ENCODE measurements around the gene ALLC. TPM values are rescaled to one million over a fixed set of nuclear protein-coding genes. Genes with fewer than 3 reads are reported as not detected.

ALLC gene
- polyA plus RNA-seq, 1 of the 3 experiments (the other 2 are of a cell fraction), result not detected

DNA sequence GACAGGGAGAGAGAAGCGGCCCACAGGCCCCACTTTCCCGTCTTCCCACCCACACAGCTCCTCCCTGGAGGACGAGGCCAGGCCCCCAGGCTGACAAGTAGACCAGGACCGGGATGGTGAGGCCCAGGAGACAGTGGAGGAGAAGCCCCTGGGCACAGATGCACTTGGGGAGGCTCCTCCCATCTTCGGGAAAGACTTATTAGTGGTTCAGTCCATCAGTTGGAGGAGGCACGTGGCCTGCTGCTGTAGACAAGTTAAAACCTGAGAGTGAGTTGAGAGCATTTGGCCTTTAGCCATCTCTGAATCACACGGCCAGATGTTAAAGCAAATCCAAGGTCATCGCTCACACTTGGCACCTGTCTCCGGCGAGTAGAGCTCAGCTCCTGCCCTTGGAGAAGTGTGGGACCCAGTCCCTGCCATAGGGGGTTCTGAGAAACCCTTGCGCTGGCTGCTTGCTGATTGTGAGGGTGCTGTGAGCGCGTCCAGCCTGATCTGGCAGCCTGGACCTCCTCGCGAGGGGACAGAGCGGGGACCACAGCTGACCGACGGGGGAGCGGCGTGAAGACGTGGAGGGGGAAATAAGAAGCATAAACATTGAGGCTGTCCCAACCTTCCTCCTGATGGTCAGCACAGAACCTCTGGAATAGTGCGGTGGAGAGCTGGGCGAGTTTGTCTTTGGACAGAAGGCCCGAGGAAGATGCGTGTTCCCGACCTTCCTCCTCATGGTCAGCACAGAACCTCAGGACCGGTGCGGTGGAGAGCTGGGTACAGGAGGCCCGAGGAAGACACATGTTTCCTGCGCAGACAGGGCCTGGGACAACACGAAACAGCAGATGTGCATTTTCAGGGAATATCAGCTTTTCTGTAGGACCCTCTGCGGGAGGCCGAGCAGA, 24.7 kb upstream of the ALLC start:
- no peak overlapping the region for H3K9ac ChIP-seq
- no peaks in the 10 kb centered on the region for H4K20me1 ChIP-seq (ENCODE audit: insufficient read depth)
- TF ChIP-seq GABPA (IDR thresholded peaks at IDR 0.05; ENCODE audit: low read depth) (no peak), FOXJ3 (CRISPR knock-in tag; IDR thresholded peaks at IDR 0.05) (no peak), GATA2 (CRISPR knock-in tag; IDR thresholded peaks at IDR 0.05) (no peak), YY1 (IDR thresholded peaks at IDR 0.05; ENCODE audit: low read depth) (no peak)
- POLR2A ChIA-PET, result no interaction called here
- H3K4me3 ChIP-seq (ENCODE audit: low read depth in 2 of 2, low read length in 1 of 2), result no peak overlapping the region
- H3K79me2 ChIP-seq (ENCODE audit: insufficient read depth), result no peaks in the 10 kb centered on the region
- no peaks in the 10 kb centered on the region for H3K36me3 ChIP-seq (replicated peaks in 1 of 2; ENCODE audit: control insufficient read depth in 1 of 2, insufficient read depth in 2 of 2, low read length in 1 of 2)
- H3K9me3 ChIP-seq, result no peaks in the 10 kb centered on the region
- H2AFZ ChIP-seq (ENCODE audit: low read depth), result no peak overlapping the region
- peak overlapping the region in 1 of 2 experiments; percentile 43; a peak in 1 of 4 replicates for H3K27ac ChIP-seq (ENCODE audit: low read depth in 2 of 2, low read length in 1 of 2)
- H3K9me2 ChIP-seq, result no peaks in the 10 kb centered on the region
- no peaks in the 10 kb centered on the region for H3F3A ChIP-seq (replicated peaks; ENCODE audit: insufficient read depth)
- peaks cover 0 to 14% of the 10 kb centered on the region in 2 experiments; a peak in 1 of 4 replicates for H3K4me1 ChIP-seq (ENCODE audit: control insufficient read depth in 1 of 2, insufficient read depth in 2 of 2, low read depth in 1 of 2, low read length in 1 of 2)
- no peak overlapping the region for H3K4me2 ChIP-seq
- WGBS (ENCODE audit: low lambda C conversion rate), result 76% methylated on average over 32 of the region's 33 CpGs
- H3K27me3 ChIP-seq (ENCODE audit: insufficient read depth), result no peaks in the 10 kb centered on the region
- CTCF ChIA-PET, result interaction anchor here (0.9 to 1.4 kb wide), 2 partner anchors 171 to 210 kb away, joined by 3 read pairs; no protein-coding TSS in a partner anchor
- DNase-seq, result no peak

DNA sequence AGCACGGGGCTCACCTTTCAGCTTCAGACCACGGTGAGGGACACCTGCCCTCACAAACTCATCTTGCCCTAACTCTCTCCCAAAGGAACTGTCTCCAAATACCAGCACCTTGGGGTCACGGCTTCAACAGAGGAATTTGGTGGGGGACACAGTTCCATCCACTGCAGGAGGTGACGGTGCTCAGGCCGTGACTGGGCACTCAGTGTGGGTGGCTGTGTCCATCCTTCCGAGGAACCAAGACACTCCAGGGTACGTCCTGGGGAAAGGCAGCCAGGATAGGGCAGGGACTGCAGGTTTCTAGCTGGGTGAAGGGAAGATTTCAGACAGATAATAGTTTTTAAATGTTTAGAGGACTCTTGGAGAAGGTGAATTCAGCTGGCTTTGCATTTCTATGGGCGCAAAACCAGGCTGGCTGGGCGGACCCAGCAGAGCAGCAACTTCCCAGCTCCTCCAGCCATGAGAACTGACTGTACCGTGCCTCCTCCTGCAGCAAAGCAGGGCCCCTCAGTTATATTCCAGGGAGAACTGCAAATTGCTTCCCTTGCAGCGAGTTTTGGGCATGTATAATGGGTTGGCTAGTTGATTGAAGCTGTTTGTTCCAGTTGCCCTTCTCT, 23.9 kb upstream of the ALLC start:
- Histone ChIP-seq H3K36me3 (replicated peaks in 1 of 2; ENCODE audit: control insufficient read depth in 1 of 2, insufficient read depth in 2 of 2, low read length in 1 of 2) (no peaks in the 10 kb centered on the region), H4K20me1 (ENCODE audit: insufficient read depth) (no peaks in the 10 kb centered on the region), H3K4me2 (no peak overlapping the region), H3K27ac (ENCODE audit: low read depth in 2 of 2, low read length in 1 of 2) (no peak overlapping the region; a peak in 1 of 4 replicates), H3K4me3 (ENCODE audit: low read depth in 2 of 2, low read length in 1 of 2) (no peak overlapping the region), H3K27me3 (ENCODE audit: insufficient read depth) (no peaks in the 10 kb centered on the region), H3K9me2 (no peaks in the 10 kb centered on the region), H3F3A (replicated peaks; ENCODE audit: insufficient read depth) (no peaks in the 10 kb centered on the region), H3K4me1 (ENCODE audit: control insufficient read depth in 1 of 2, insufficient read depth in 2 of 2, low read depth in 1 of 2, low read length in 1 of 2) (peaks cover 0 to 16% of the 10 kb centered on the region in 2 experiments; a peak in 1 of 4 replicates), H3K79me2 (ENCODE audit: insufficient read depth) (no peaks in the 10 kb centered on the region), H2AFZ (ENCODE audit: low read depth) (no peak overlapping the region), H3K9me3 (no peaks in the 10 kb centered on the region), H3K9ac (no peak overlapping the region)
- WGBS (ENCODE audit: low lambda C conversion rate), result 83% methylated on average over 11 of the region's 11 CpGs
- POLR2A ChIA-PET, result no interaction called here
- DNase-seq, result no peak
- CTCF ChIA-PET, result interaction anchor here (1.4 to 2.0 kb wide), 2 partner anchors 10 to 210 kb away, joined by 3 to 5 read pairs; no protein-coding TSS in a partner anchor
- no peak for TF ChIP-seq NRF1 (IDR thresholded peaks at IDR 0.05; ENCODE audit: low read depth, low read length)
- TF ChIP-seq, protein P1, sequence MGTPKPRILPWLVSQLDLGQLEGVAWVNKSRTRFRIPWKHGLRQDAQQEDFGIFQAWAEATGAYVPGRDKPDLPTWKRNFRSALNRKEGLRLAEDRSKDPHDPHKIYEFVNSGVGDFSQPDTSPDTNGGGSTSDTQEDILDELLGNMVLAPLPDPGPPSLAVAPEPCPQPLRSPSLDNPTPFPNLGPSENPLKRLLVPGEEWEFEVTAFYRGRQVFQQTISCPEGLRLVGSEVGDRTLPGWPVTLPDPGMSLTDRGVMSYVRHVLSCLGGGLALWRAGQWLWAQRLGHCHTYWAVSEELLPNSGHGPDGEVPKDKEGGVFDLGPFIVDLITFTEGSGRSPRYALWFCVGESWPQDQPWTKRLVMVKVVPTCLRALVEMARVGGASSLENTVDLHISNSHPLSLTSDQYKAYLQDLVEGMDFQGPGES (IDR thresholded peaks at IDR 0.05; ENCODE audit: low read depth, low read length), result no peak
- TF ChIP-seq, protein P2, sequence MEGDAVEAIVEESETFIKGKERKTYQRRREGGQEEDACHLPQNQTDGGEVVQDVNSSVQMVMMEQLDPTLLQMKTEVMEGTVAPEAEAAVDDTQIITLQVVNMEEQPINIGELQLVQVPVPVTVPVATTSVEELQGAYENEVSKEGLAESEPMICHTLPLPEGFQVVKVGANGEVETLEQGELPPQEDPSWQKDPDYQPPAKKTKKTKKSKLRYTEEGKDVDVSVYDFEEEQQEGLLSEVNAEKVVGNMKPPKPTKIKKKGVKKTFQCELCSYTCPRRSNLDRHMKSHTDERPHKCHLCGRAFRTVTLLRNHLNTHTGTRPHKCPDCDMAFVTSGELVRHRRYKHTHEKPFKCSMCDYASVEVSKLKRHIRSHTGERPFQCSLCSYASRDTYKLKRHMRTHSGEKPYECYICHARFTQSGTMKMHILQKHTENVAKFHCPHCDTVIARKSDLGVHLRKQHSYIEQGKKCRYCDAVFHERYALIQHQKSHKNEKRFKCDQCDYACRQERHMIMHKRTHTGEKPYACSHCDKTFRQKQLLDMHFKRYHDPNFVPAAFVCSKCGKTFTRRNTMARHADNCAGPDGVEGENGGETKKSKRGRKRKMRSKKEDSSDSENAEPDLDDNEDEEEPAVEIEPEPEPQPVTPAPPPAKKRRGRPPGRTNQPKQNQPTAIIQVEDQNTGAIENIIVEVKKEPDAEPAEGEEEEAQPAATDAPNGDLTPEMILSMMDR (IDR thresholded peaks at IDR 0.05), result no peak
- TF ChIP-seq TAF1 (IDR thresholded peaks at IDR 0.05; ENCODE audit: borderline replicate concordance, low read depth, low read length), result no peak
- no peak for TF ChIP-seq FOXM1 (IDR thresholded peaks at IDR 0.05; ENCODE audit: low read depth)
- TF ChIP-seq, protein P3, sequence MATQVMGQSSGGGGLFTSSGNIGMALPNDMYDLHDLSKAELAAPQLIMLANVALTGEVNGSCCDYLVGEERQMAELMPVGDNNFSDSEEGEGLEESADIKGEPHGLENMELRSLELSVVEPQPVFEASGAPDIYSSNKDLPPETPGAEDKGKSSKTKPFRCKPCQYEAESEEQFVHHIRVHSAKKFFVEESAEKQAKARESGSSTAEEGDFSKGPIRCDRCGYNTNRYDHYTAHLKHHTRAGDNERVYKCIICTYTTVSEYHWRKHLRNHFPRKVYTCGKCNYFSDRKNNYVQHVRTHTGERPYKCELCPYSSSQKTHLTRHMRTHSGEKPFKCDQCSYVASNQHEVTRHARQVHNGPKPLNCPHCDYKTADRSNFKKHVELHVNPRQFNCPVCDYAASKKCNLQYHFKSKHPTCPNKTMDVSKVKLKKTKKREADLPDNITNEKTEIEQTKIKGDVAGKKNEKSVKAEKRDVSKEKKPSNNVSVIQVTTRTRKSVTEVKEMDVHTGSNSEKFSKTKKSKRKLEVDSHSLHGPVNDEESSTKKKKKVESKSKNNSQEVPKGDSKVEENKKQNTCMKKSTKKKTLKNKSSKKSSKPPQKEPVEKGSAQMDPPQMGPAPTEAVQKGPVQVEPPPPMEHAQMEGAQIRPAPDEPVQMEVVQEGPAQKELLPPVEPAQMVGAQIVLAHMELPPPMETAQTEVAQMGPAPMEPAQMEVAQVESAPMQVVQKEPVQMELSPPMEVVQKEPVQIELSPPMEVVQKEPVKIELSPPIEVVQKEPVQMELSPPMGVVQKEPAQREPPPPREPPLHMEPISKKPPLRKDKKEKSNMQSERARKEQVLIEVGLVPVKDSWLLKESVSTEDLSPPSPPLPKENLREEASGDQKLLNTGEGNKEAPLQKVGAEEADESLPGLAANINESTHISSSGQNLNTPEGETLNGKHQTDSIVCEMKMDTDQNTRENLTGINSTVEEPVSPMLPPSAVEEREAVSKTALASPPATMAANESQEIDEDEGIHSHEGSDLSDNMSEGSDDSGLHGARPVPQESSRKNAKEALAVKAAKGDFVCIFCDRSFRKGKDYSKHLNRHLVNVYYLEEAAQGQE (IDR thresholded peaks at IDR 0.05; ENCODE audit: low read depth, low read length), result no peak
- TF ChIP-seq SMC3 (IDR thresholded peaks at IDR 0.05; ENCODE audit: low read depth, low read length), result no peak
- no peak for TF ChIP-seq POLR2AphosphoS5 (IDR thresholded peaks at IDR 0.05; ENCODE audit: low read depth, low read length)
- TF ChIP-seq EP300 (IDR thresholded peaks at IDR 0.05; ENCODE audit: borderline replicate concordance in 1 of 2, low read depth in 1 of 2, low read length in 1 of 2), result no peak
- TF ChIP-seq MXI1 (IDR thresholded peaks at IDR 0.05; ENCODE audit: low read depth, low read length), result no peak
- TF ChIP-seq, protein P4, sequence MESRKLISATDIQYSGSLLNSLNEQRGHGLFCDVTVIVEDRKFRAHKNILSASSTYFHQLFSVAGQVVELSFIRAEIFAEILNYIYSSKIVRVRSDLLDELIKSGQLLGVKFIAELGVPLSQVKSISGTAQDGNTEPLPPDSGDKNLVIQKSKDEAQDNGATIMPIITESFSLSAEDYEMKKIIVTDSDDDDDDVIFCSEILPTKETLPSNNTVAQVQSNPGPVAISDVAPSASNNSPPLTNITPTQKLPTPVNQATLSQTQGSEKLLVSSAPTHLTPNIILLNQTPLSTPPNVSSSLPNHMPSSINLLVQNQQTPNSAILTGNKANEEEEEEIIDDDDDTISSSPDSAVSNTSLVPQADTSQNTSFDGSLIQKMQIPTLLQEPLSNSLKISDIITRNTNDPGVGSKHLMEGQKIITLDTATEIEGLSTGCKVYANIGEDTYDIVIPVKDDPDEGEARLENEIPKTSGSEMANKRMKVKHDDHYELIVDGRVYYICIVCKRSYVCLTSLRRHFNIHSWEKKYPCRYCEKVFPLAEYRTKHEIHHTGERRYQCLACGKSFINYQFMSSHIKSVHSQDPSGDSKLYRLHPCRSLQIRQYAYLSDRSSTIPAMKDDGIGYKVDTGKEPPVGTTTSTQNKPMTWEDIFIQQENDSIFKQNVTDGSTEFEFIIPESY (IDR thresholded peaks at IDR 0.05; ENCODE audit: borderline replicate concordance, low read depth), result no peak
- TF ChIP-seq YY1 (IDR thresholded peaks at IDR 0.05; ENCODE audit: low read depth), result no peak
- no peak for TF ChIP-seq RCOR1 (IDR thresholded peaks at IDR 0.05; ENCODE audit: low read length)
